GM08714 (cell line): ENCODE results near the gene NTMT1.
"Not testable (repeated sequence)": the region's sequence is repeated elsewhere in the genome, so short reads cannot be mapped to it uniquely, and the experiment has no call there.

Source experiments
- H3K4me3 ChIP-seq: fragments of 200-500 bp; sonication (Bioruptor generic); 2 replicates; pipeline ENCODE4 v1.5.1; 2014; ENCODE audit warnings: mild to moderate bottlenecking, low read length, inconsistent platforms
- ZNF274 ChIP-seq: IDR thresholded peaks from 2 replicates; pipeline ENCODE4 v1.6.1; 2012; ENCODE audit warnings: mild to moderate bottlenecking, low read depth, low read length

The NTMT1 gene

DNA sequence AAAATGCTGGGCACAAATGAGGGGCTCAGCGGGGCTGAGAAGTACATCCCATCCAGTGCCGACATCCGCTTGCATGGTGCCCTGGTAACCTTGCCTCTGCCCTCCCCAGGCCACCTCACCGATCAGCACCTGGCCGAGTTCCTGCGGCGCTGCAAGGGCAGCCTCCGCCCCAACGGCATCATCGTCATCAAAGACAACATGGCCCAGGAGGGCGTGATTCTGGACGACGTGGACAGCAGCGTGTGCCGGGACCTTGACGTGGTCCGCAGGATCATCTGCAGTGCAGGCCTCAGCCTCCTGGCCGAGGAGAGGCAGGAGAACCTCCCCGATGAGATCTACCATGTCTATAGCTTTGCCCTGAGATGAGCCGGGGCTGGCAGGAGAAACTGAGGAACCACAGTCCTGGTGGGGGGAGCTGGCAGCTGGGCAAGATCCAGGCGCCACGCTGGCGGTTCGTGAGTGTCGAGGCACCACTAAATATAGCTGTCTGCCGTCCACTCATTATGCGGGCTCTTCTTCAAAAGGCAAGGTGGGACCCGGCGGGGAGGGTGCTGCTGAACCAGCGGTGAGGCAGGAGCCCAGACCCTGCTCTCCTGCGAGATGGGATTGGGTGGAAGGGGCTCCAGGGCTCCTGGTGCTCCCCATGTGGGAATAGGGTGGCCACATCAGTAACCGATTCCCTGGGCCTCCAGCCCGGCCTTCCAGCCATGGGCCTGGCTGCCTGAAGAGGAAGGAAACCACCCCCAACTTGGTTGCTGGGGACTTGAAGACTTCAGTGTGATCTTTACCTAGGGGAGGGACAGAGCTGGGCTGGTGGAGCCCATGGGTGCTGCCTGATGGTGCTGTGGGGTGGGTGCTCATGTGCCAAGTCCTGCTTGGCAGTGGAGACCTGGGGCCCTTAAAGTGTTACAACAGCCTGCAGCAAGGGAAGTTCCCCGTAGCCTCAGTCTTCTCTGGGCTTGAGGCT is 9.4 kb downstream of the NTMT1 start:
- no peak overlapping the region for H3K4me3 ChIP-seq
- TF ChIP-seq ZNF274, result no peak

DNA sequence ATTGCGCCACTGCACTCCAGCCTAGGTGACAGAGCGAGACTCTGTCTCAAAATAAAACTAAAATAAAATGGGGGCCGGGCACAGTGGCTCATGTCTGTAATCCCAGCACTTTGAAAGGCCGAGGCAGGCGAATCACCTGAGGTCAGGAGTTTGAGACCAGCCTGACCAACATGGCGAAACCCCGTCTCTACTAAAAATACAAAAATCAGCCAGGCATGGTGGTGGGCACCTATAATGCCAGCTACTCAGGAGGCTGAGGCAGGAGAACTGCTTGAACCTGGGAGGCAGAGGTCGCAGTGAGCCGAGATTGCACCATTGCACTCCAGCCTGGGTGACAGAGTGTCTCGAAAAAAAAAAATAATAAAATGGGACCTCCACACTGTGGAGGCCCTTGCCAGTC is 10.4 kb downstream of the NTMT1 start:
- H3K4me3 ChIP-seq, result not testable (repeated sequence)

- H3K4me3 ChIP-seq, result no peak overlapping the region
- TF ChIP-seq ZNF274, result no peak
Measured at GRCh38 chr9:129637102-129637501, 11.1 kb downstream of the NTMT1 start.

GRCh38 chr9:129637673-129638439 is 11.9 kb downstream of the NTMT1 start:
- H3K4me3 ChIP-seq, result no peak overlapping the region
- no peak for TF ChIP-seq ZNF274

- TF ChIP-seq ZNF274, result no peak
- no peak overlapping the region for H3K4me3 ChIP-seq
Measured at GRCh38 chr9:129639034-129639630, 13.2 kb downstream of the NTMT1 start.

GRCh38 chr9:129639756-129640085 is 13.8 kb downstream of the NTMT1 start:
- TF ChIP-seq ZNF274, result no peak
- H3K4me3 ChIP-seq, result no peak overlapping the region

DNA sequence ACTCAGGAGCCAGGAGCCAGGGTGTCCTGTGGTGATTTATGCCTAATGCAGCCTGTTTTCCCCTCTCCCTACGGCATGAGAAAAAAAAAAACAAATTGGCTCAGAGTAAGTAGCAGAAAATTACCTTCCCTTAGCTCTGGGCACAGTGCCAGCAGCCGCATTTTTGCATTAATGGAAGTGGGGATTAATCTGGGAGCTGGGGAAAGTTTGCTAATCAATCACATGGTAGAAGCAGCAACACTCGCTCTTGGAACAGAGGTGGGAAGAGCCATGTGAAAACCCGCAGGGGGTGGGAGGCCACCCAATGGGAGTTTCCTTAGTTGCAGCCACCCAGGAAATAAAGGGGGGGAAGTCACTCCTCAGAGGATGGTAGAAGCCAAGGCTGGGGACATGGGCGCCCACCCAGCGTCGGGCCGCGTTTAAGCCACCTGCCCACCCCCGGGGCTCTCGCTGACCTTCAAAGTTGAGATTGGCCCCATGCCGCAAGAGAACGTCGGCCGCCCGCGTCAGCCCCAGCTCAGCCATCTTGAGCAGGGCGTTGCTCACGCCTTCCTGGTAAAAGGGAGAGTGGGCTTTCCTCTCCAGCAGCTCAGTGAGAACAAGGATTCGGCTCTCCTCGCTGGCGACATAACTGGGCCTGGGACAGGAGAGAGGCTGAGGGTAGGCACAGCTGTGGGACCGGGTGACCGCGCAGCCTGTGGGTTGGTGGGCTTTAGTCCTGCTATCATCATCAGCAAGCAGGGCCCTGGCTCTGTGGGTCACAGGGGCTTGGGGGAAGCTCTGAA is 14.3 kb downstream of the NTMT1 start:
- H3K4me3 ChIP-seq, result peak overlapping the region; percentile 92; the same call in 1 of the 2 replicates
- no peak for TF ChIP-seq ZNF274

DNA sequence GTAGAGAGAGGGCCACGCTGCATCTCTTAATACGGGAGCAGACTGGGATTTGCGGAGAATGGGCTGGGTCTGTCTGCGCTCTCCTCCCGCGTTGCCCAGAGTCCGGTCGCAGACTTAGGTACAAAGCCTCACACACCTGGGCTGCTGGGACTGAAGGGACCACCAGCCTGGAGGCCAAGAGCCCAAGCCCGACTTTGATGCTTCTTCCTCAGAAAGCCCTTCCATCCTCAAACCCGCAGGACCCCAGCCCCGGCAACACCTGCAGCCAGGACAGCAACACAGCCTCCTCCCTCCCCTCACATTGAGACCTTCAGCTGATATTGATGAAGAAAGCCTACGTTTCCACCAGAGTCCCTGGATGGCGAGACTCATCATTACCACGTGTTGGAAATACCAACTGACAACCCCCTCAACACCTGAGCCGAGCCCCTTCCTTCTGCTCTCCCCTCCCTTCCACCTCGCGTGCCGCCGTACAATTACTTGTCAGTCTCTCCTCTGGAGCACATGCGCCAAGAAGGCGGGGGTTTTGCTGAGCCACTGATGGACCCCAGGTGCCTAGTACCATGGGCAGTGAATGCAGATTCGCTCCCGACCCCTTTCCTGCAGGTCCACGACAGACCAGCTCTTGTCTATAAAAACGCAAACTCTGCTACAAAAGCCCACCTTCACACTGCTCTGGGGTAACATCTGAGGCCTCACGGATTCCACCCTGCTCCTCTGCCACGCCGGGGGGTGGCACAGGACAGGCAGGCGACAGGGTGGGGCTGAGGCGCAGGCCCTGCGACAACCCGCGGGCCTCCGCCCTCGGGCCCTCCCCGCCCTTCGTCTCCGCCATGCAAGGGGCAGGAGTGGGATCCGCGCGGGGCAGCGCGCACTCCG is 15.1 kb downstream of the NTMT1 start:
- no peak for TF ChIP-seq ZNF274
- H3K4me3 ChIP-seq, result peak overlapping the region; percentile 92

GRCh38 chr9:129641750-129642585 is 16.0 kb downstream of the NTMT1 start, which contains the start of gene ASB6:
ASB6 (minus strand) TSS chr9:129642151; CDS start chr9:129641999, 152 bp downstream.
- no peak for TF ChIP-seq ZNF274
- peak within 1 kb of the TSS; percentile 92 for H3K4me3 ChIP-seq

GRCh38 chr9:129643706-129644105 is 17.7 kb downstream of the NTMT1 start:
- TF ChIP-seq ZNF274, result no peak

GRCh38 chr9:129644365-129644764 is 18.4 kb downstream of the NTMT1 start:
- H3K4me3 ChIP-seq, result no peak overlapping the region
- TF ChIP-seq ZNF274, result no peak

More at GRCh38 chr9:129643706-129644105, 17.7 kb downstream of the NTMT1 start:
- no peak overlapping the region for H3K4me3 ChIP-seq

DNA sequence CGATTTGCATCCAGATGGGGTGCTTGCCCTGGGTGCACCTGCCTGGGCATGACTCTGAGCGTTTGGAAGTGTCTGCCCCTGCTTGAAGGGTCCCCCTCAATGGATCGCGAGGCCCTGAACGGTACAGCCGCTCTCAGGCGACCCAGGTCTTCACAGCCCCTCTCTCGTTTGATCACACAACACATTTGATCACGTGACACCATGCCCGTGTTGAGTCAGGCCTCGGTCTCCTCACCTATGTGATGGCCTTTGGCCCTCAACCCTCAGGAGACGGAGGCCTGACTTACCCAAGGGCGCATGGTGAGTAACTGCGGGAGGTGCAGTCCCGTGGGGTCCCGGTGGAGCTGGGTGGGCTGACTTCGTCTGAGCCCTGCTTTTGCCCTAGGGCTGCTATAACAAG is 18.9 kb downstream of the NTMT1 start:
- no peak for TF ChIP-seq ZNF274
- H3K4me3 ChIP-seq, result no peak overlapping the region
